NCI-H146 treated with DMSO at 0.1 percent for 48 hours (cell line): ENCODE results near the gene BCL2L1.
"Not testable (repeated sequence)": the region's sequence is repeated elsewhere in the genome, so short reads cannot be mapped to it uniquely, and the experiment has no call there.

Experiments
- DNase-seq: peaks from one replicate; lab custom pipeline; 2025; ENCODE audit not compliant: unreplicated experiment; lab: John Stamatoyannopoulos, UW

BCL2L1 gene

GRCh38 chr20:31722257-31723068, at the start of gene BCL2L1:
BCL2L1 (minus strand) TSS chr20:31722868; CDS start chr20:31722218, 650 bp downstream.
- DNase-seq = peak; percentile 96

- no peak for DNase-seq
Observed at GRCh38 chr20:31770243-31770642, 47.6 kb upstream of the BCL2L1 start.

- DNase-seq = no peak
Observed at GRCh38 chr20:31769681-31770080, 47.0 kb upstream of the BCL2L1 start.

- no peak for DNase-seq
Observed at GRCh38 chr20:31767805-31768204, 45.1 kb upstream of the BCL2L1 start.

GRCh38 chr20:31764641-31765305, 42.1 kb upstream of the BCL2L1 start:
- no peak for DNase-seq

GRCh38 chr20:31760519-31761240, 38.0 kb upstream of the BCL2L1 start:
- no peak for DNase-seq

- no peak for DNase-seq
Observed at GRCh38 chr20:31759836-31760518, 37.3 kb upstream of the BCL2L1 start.

- no peak for DNase-seq
Observed at GRCh38 chr20:31758991-31759390, 36.3 kb upstream of the BCL2L1 start.

- DNase-seq = no peak
Observed at GRCh38 chr20:31758521-31758920, 35.9 kb upstream of the BCL2L1 start.

- DNase-seq = no peak
Observed at GRCh38 chr20:31757254-31757653, 34.6 kb upstream of the BCL2L1 start.

- DNase-seq = no peak
Observed at GRCh38 chr20:31751126-31751525, 28.5 kb upstream of the BCL2L1 start.

- DNase-seq = no peak
Observed at GRCh38 chr20:31749223-31749622, 26.6 kb upstream of the BCL2L1 start.

- DNase-seq = no peak
Observed at GRCh38 chr20:31747640-31748039, 25.0 kb upstream of the BCL2L1 start.

- DNase-seq = not testable (repeated sequence)
Observed at GRCh38 chr20:31747028-31747427, 24.4 kb upstream of the BCL2L1 start.

GRCh38 chr20:31746068-31746878, 23.6 kb upstream of the BCL2L1 start:
- no peak for DNase-seq

GRCh38 chr20:31740656-31741323, 18.1 kb upstream of the BCL2L1 start:
- no peak for DNase-seq

- DNase-seq = no peak
Observed at GRCh38 chr20:31740208-31740607, 17.5 kb upstream of the BCL2L1 start.

- peak; percentile 73 for DNase-seq
Observed at GRCh38 chr20:31739550-31739977, 16.9 kb upstream of the BCL2L1 start.

- DNase-seq = peak; percentile 100
Observed at GRCh38 chr20:31738729-31739549, 16.3 kb upstream of the BCL2L1 start, which contains the start of gene TPX2. TPX2 (plus strand) TSS chr20:31739290; CDS start chr20:31757477, 18,187 bp downstream.
